Renal cortical epithelial cell (primary cell): ENCODE data around the gene MUS81. TPM values are rescaled to one million over a fixed set of nuclear protein-coding genes. Genes with fewer than 3 reads are reported as not detected.
"Not testable (repeated sequence)": the region's sequence is repeated elsewhere in the genome, so short reads cannot be mapped to it uniquely, and the experiment has no call there.

Source experiments
- DNase-seq: peaks from one replicate; pipeline ENCODE4 v3.0.0-alpha.2; 2011; ENCODE audit warnings: low read depth
- total RNA-seq: library from RNA; depleted of rRNA; stranded (reverse); fragments of >200 nt; gene quantifications from 2 replicates; pipeline ENCODE4 v1.2.3, GENCODE V29; 2014

Gene MUS81
- total RNA-seq, 1 donor from 2014 or later = 37.0 TPM

- no peak for DNase-seq
These were observed 15.9 kb upstream of the MUS81 start for GRCh38 chr11:65844231-65844872.

GRCh38 chr11:65847746-65848145 lies 12.5 kb upstream of the MUS81 start:
- no peak for DNase-seq

DNA sequence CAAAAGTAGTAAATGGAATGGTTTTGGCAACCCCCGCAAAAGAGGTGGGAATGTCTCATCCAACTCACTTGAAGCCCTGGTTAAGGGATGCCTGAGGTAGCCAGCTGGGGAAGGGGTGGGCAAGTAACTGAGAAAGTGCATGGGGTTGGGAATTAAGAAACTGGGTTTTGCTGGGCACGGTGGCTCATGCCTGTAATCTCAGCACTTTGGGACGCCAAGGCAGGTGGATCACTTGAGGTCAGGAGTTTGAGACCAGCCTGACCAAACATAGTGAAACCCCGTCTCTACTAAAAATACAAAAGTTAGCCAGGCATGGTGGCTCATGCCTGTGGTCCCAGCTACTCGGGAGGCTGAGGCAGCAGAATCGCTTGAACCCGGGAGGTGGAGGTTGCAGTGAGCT lies 11.5 kb upstream of the MUS81 start:
- not testable (repeated sequence) for DNase-seq

DNA sequence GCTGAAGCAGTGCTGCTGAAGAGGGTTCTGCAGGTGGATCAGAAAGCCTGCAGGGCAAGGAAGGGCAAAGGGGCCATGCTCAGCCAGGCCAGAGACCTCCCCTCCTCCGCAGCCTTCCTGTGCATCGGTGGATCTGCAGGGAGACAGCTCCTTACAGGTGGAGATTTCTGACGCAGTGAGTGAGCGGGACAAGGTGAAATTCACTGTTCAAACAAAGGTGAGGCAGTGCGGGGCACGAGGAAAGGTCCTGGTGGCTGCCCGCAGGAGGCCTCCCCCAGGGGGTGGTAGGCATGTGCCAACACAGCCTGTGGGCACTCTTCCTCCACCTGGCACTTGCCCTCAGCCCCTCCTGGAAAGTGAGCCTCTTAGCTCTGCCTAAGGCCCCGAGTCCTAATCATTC lies 10.9 kb upstream of the MUS81 start:
- DNase-seq = no peak

GRCh38 chr11:65849771-65850216 lies 10.4 kb upstream of the MUS81 start:
- no peak for DNase-seq

DNA sequence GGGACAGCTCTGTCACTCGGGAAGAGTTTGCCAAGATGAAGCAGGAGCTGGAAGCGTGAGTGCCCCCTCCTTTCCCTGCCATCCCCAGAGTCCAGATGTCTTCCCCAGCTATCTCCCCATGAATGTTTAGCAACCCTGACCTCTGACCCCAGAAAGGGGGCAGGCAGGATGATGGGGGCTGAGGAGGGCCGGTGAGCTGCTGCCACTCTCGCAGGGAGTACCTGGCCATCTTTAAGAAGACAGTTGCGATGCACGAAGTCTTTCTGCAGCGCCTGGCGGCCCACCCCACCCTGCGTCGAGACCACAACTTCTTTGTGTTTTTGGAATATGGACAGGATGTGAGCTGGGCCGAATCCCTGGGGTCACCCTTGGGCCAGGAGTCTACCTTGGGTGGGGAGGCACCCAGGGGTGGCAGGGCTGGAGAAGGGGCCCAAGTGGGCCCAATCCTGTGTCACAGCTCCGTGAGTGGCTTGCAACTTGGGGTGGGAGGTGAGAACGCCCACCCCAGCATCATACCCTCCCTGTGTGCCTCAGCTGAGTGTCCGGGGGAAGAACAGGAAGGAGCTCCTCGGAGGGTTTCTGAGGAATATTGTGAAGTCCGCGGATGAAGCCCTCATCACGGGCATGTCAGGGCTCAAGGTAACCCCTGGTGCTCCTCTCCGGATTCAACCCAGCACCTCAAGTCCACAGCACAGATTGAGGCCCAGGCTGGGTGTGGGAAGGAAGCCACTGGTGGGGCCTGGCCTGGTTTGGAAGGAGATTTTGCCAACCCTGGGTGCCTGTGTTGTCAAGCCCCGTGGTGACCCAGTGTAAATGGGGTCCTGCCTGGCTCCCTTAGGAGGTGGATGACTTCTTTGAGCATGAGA lies 9.8 kb upstream of the MUS81 start:
- no peak for DNase-seq

- no peak for DNase-seq
These were observed 9.1 kb upstream of the MUS81 start for GRCh38 chr11:65851083-65851579.

- no peak for DNase-seq
These were observed 8.3 kb upstream of the MUS81 start for GRCh38 chr11:65851811-65852507.

- DNase-seq = no peak
These were observed 7.6 kb upstream of the MUS81 start for GRCh38 chr11:65852508-65853245.

DNA sequence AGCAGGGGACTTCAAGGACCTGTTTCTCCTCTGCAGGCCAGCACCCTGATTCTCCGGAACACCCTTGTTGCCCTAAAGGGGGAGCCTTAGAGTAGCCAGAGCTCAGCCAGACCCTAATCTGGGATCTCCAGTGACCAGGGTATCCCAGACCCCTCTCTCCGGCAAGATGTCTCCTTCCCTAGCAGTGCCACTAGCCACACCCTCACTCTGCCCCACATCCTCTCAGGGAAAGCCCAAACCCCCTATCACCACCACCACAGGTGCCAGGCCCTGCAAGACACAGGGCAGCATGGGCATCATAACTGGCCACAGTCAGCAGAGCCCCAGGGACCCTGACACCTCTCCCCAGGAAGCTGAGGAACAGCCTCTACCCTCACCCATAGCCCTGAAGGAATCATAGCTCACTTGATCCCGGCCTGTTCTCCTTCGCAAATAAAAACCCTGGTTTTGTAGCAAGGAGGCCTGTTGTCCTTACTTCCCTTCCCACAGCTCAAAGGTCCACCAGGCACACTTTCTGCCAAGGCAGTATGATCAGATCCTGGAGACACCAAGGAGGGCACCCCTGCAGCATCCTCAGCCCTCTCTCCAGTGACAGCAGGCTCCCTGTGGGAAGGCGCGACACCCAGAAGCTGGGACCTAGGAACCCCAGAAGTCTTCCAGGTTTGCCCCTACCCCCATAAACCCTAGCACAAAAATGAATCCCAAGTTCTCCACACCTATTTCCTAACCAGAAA lies 6.8 kb upstream of the MUS81 start:
- DNase-seq = no peak

GRCh38 chr11:65854161-65854592 lies 6.1 kb upstream of the MUS81 start:
- DNase-seq = no peak

DNA sequence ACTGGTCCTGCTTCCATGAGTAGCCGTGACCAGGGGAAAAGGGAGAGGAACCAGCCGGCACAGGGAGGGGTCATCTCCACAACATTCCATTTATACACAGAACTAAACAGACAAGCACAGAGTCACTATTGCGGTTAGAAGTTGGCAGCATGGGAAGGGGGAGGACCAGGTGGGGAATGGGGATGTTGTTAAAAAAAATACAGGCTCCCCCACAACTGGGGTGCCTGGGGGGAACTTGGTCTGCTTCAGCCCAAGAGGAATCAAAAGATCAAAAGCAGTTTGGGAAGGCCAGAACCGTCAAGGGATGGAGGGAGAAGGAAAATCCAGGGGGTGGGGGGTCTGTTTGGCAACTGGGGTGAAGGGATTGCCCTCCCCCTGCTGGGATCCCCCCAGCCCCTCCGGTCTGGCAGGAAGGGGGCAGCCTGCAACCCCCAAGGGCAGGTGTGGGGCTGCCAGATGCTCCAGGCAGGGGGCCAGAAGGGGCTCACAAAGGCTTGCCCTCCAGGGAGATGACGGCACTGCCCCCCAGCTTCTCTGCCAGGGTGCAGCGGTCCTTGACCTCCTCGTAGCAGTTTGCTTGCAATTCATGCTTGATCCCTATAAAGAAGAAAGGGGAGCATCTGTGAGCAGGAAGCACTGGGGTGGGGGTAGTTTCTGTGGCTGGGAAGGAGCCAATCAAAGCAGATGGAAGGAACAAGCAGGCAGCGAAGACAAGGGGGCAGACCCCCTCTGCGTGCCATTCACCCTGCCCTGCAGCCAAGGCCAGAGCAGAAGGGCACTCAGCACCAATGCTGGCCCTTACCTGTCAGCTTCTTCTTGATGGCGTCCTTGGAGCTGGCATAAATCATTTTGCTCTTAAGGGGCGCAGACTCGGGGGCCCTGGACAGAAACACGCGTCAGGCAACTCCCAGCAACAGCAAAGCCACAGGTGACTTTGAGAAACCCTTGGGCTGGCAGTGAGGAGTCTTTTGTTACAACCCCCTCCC lies 5.1 kb upstream of the MUS81 start:
- no peak for DNase-seq

- DNase-seq = no peak
These were observed 4.3 kb upstream of the MUS81 start for GRCh38 chr11:65855927-65856363.

GRCh38 chr11:65856689-65857499 lies 3.3 kb upstream of the MUS81 start:
- DNase-seq = peak; percentile 35

GRCh38 chr11:65857500-65857852 lies 2.8 kb upstream of the MUS81 start:
- DNase-seq = no peak

- peak; percentile 90 for DNase-seq
These were observed 2.2 kb upstream of the MUS81 start, which contains the start of gene CFL1 for GRCh38 chr11:65857853-65858680. Gene CFL1 (minus strand): TSS chr11:65858180. CDS start chr11:65858099, 81 bp downstream.

GRCh38 chr11:65858681-65859087 lies 1.5 kb upstream of the MUS81 start:
- no peak for DNase-seq
